Progenitor cell of endocrine pancreas (in vitro differentiated cells): ENCODE data around the gene SLAIN2. TPM values are rescaled to one million over a fixed set of nuclear protein-coding genes. Genes with fewer than 3 reads are reported as not detected.

Source experiments
- DNase-seq: peaks from one replicate; pipeline ENCODE4 v3.0.0; 2021; ENCODE audit warnings: low spot score; ENCODE audit not compliant: unreplicated experiment
- H3K27ac Mint-ChIP-seq: 2 replicates; pipeline ENCODE4 v1.8.0; 2021; ENCODE audit warnings: mild to moderate bottlenecking, moderate library complexity, mixed read lengths
- H3K27me3 Mint-ChIP-seq: 2 replicates; pipeline ENCODE4 v1.8.0; 2021; ENCODE audit warnings: mixed read lengths
- H3K36me3 Mint-ChIP-seq: 2 replicates; pipeline ENCODE4 v1.8.0; 2022; ENCODE audit warnings: mixed read lengths; ENCODE audit not compliant: insufficient read depth
- H3K4me1 Mint-ChIP-seq: 2 replicates; pipeline ENCODE4 v1.8.0; 2021; ENCODE audit warnings: low read depth, mixed read lengths
- H3K4me3 Mint-ChIP-seq: 2 replicates; pipeline ENCODE4 v1.8.0; 2021; ENCODE audit warnings: low read depth, mild to moderate bottlenecking, moderate library complexity, mixed read lengths
- H3K9me3 Mint-ChIP-seq: 2 replicates; pipeline ENCODE4 v1.8.0; 2021; ENCODE audit warnings: low read depth, mixed read lengths
- CTCF ChIP-seq: fragments of 200-600 bp; sonication (generic); IDR thresholded peaks from one replicate; pipeline ENCODE4 v1.5.0; 2021; ENCODE audit warnings: antibody characterized with exemption, mild to moderate bottlenecking; ENCODE audit not compliant: unreplicated experiment
- total RNA-seq: library from RNA; stranded (reverse); gene quantifications from 2 replicates; pipeline ENCODE4 v1.2.1, GENCODE V29; 2021

The SLAIN2 gene
- total RNA-seq, 1 donor from 2014 or later, result 54.5 TPM

GRCh38 chr4:48462363-48462762 is 121.0 kb downstream of the SLAIN2 start:
- Mint-ChIP-seq H3K36me3 (no peaks in the 10 kb centered on the region), H3K4me3 (no peak overlapping the region), H3K27me3 (no peaks in the 10 kb centered on the region), H3K4me1 (peaks cover 5% of the 10 kb centered on the region), H3K9me3 (no peaks in the 10 kb centered on the region), H3K27ac (no peak overlapping the region)
- no peak for DNase-seq
- no peak for TF ChIP-seq CTCF

GRCh38 chr4:48467442-48467841 is 126.1 kb downstream of the SLAIN2 start:
- Mint-ChIP-seq H3K27ac (no peak overlapping the region), H3K36me3 (no peaks in the 10 kb centered on the region), H3K9me3 (no peaks in the 10 kb centered on the region), H3K4me1 (peaks cover 5% of the 10 kb centered on the region), H3K27me3 (peaks cover 5% of the 10 kb centered on the region), H3K4me3 (no peak overlapping the region)
- no peak for TF ChIP-seq CTCF
- DNase-seq, result no peak

- Mint-ChIP-seq H3K4me1 (peaks cover 5% of the 10 kb centered on the region), H3K9me3 (no peaks in the 10 kb centered on the region), H3K36me3 (no peaks in the 10 kb centered on the region), H3K4me3 (no peak overlapping the region), H3K27ac (no peak overlapping the region), H3K27me3 (peaks cover 5% of the 10 kb centered on the region)
- TF ChIP-seq CTCF, result no peak
- DNase-seq, result no peak
These were observed 126.6 kb downstream of the SLAIN2 start for GRCh38 chr4:48467891-48468290.

- Mint-ChIP-seq H3K36me3 (no peaks in the 10 kb centered on the region), H3K9me3 (no peaks in the 10 kb centered on the region), H3K27me3 (peaks cover 5% of the 10 kb centered on the region), H3K4me1 (peaks cover 5% of the 10 kb centered on the region), H3K27ac (no peak overlapping the region), H3K4me3 (no peak overlapping the region)
- no peak for TF ChIP-seq CTCF
- DNase-seq, result no peak
These were observed 128.8 kb downstream of the SLAIN2 start for GRCh38 chr4:48470137-48470536.

GRCh38 chr4:48470570-48470969 is 129.2 kb downstream of the SLAIN2 start:
- Mint-ChIP-seq H3K4me3 (no peak overlapping the region), H3K27ac (no peak overlapping the region)
- TF ChIP-seq CTCF, result no peak

More at GRCh38 chr4:48470570-48470969, 129.2 kb downstream of the SLAIN2 start:
- no peak for DNase-seq
- H3K4me1 Mint-ChIP-seq, result peaks cover 5% of the 10 kb centered on the region
- H3K27me3 Mint-ChIP-seq, result peaks cover 8% of the 10 kb centered on the region
- no peaks in the 10 kb centered on the region for H3K9me3 Mint-ChIP-seq
- no peaks in the 10 kb centered on the region for H3K36me3 Mint-ChIP-seq
